Esophagus (tissue), 2 donors: ENCODE data around the gene PALLD. TPM values are rescaled to one million over a fixed set of nuclear protein-coding genes. Genes with fewer than 3 reads are reported as not detected.
"Not testable (repeated sequence)": the region's sequence is repeated elsewhere in the genome, so short reads cannot be mapped to it uniquely, and the experiment has no call there.

Source experiments
- H3K27ac ChIP-seq, 2 donors: one replicate each; pipeline ENCODE4 v1.5.1; 2013; ENCODE audit warnings: low read depth in 2 of 2, mild to moderate bottlenecking in 2 of 2, inconsistent platforms in 1 of 2, low read length in 1 of 2, moderate library complexity in 1 of 2
- H3K27me3 ChIP-seq, 2 donors: one replicate each; pipeline ENCODE4 v1.6.1; 2013; ENCODE audit warnings: low read length in 2 of 2, control low read depth in 1 of 2, mild to moderate bottlenecking in 1 of 2; ENCODE audit not compliant: insufficient read depth in 2 of 2, control insufficient read depth in 1 of 2
- H3K36me3 ChIP-seq, 2 donors: one replicate each; pipeline ENCODE4 v1.6.1; 2013; ENCODE audit warnings: low read length in 1 of 2; ENCODE audit not compliant: control insufficient read depth in 2 of 2, insufficient read depth in 2 of 2
- H3K4me1 ChIP-seq, 2 donors: one replicate each; pipeline ENCODE4 v1.6.1; 2013; ENCODE audit warnings: low read length in 1 of 2; ENCODE audit not compliant: control insufficient read depth in 2 of 2, insufficient read depth in 2 of 2
- H3K4me3 ChIP-seq, 2 donors: one replicate each; pipeline ENCODE4 v1.5.1; 2013; ENCODE audit warnings: low read length in 2 of 2, mild to moderate bottlenecking in 2 of 2, low read depth in 1 of 2, moderate library complexity in 1 of 2
- H3K9me3 ChIP-seq, 2 donors: one replicate each; pipeline ENCODE4 v1.6.1; 2013; ENCODE audit warnings: mild to moderate bottlenecking in 2 of 2, low read depth in 1 of 2, low read length in 1 of 2, moderate library complexity in 1 of 2; ENCODE audit not compliant: control insufficient read depth in 2 of 2, insufficient read depth in 1 of 2
- WGBS, 2 donors: extraction: QIAGEN DNeasy Blood & Tissue Kit; methylation state at CpG; one replicate each; pipeline ENCODE4 v1.1.7; 2013; 5-methylcytosine and 5-hydroxymethylcytosine counted together
- polyA plus RNA-seq, 2 donors: library from polyadenylated mRNA; stranded (reverse); fragments of 200-250 nt; gene quantifications; one replicate each; pipeline ENCODE4 v1.2.3, GENCODE V29; 2013
- donor health status: healthy with polysubstance abuse.
- donor health status: Bipolar disorder and iron deficiency.

Gene PALLD
- polyA plus RNA-seq, 2 donors, result 34.7 to 101 TPM

GRCh38 chr4:168924667-168925066, 427.8 kb downstream of the PALLD start:
- no peaks in the 10 kb centered on the region for H3K9me3 ChIP-seq
- 85 to 90% methylated on average over 2 of the region's 2 CpGs for WGBS, 2 donors
- no peaks in the 10 kb centered on the region for H3K27me3 ChIP-seq
- H3K36me3 ChIP-seq, result peaks cover 8 to 10% of the 10 kb centered on the region in 2 donors
- H3K27ac ChIP-seq, result no peak overlapping the region
- H3K4me3 ChIP-seq, result no peak overlapping the region
- H3K4me1 ChIP-seq, result no peaks in the 10 kb centered on the region

DNA sequence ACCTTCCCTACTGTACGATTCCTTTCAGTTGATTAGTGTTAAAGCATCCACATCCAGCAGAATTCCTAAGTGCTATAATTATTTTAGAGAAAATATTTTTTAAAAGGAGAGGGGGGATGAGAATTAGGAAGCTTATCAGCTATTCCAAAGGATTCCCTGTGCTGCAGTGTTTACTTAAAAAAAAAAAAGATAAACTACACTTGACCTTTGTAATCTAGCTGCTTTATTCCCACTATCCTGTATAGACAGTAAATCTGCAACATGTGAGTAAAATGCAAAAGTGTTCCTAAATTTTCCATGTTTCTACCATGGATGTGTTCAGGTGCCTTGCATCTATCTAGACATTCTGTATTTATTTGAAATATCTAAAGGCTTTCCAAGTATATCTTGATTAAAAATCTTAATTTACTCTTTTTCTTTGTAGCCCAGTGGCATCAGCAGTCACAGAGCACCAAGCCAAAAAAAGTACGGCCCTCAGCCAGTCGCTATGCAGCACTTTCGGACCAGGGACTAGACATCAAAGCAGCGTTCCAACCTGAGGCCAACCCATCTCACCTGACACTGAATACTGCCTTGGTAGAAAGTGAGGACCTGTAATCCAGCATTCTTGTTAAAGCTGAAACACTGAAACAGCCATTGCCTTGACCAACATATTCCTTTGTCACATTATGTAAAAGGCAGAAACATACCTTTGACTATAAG, 429.1 kb downstream of the PALLD start:
- H3K36me3 ChIP-seq, result peaks cover 8 to 12% of the 10 kb centered on the region in 2 donors
- H3K9me3 ChIP-seq, result peaks cover 0 to 3% of the 10 kb centered on the region in 2 donors
- 92% methylated on average over 5 of the region's 5 CpGs for WGBS, 2 donors
- H3K27me3 ChIP-seq, result no peaks in the 10 kb centered on the region
- no peak overlapping the region for H3K27ac ChIP-seq
- H3K4me1 ChIP-seq, result no peaks in the 10 kb centered on the region
- H3K4me3 ChIP-seq, result no peak overlapping the region

DNA sequence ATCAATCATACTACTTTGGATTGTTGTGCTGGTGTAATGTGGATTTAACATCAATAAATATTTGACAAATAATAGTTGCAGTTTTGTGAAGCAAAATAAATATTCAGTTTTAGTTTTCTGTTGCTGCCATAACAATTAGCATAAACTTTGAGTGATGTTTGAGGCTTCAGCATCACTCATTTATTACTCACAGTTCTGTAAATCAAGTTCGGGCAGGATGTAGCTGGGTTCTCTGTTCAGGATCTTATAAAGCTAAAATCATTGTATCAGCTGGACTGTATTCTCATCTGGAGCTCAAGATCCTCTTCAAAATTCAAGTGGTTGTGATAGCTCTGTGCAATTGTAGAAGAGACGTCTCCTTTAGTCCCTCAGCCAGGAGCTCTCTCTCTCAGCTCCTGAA, 431.5 kb downstream of the PALLD start:
- 80 to 91% methylated on average over 2 of the region's 2 CpGs for WGBS, 2 donors
- Histone ChIP-seq H3K4me3 (no peak overlapping the region), H3K36me3 (peaks cover 8% of the 10 kb centered on the region in 2 donors)

DNA sequence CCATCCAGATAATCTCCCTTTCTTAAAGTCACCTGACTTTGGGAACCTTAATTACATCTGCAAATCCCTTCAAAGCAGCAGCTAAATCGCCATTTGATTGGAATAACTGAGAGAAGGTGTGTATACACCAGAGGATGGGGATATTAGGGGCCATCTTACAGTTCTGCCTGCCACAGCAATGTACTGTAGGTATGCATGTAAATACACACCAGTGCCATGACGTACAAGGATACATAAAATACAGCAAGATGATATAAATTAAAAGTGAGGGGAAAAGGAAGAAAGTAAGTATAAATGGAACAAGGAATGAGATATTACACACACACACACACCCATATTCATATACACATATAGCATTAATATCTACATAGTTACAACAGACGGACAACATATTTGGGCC, 432.0 kb downstream of the PALLD start:
- H3K36me3 ChIP-seq, result peaks cover 8% of the 10 kb centered on the region in 2 donors
- no peak overlapping the region for H3K27ac ChIP-seq
- H3K4me1 ChIP-seq, result no peaks in the 10 kb centered on the region
- H3K9me3 ChIP-seq, result peaks cover 0 to 10% of the 10 kb centered on the region in 2 donors
- 91 to 94% methylated on average over 3 of the region's 3 CpGs for WGBS, 2 donors
- H3K4me3 ChIP-seq, result no peak overlapping the region
- no peaks in the 10 kb centered on the region for H3K27me3 ChIP-seq

More for the DNA sequence above, 431.5 kb downstream of the PALLD start:
- H3K27me3 ChIP-seq, result no peaks in the 10 kb centered on the region
- H3K4me1 ChIP-seq, result no peaks in the 10 kb centered on the region
- H3K9me3 ChIP-seq, result peaks cover 0 to 10% of the 10 kb centered on the region in 2 donors
- H3K27ac ChIP-seq, result no peak overlapping the region

GRCh38 chr4:168930413-168931196, 433.8 kb downstream of the PALLD start:
- Histone ChIP-seq H3K4me3 (no peak overlapping the region), H3K27me3 (no peaks in the 10 kb centered on the region), H3K36me3 (peaks cover 6 to 8% of the 10 kb centered on the region in 2 donors), H3K9me3 (peaks cover 2 to 10% of the 10 kb centered on the region in 2 donors), H3K27ac (no peak overlapping the region), H3K4me1 (no peaks in the 10 kb centered on the region)
- WGBS, 2 donors, result 88 to 90% methylated on average over 6 of the region's 6 CpGs

DNA sequence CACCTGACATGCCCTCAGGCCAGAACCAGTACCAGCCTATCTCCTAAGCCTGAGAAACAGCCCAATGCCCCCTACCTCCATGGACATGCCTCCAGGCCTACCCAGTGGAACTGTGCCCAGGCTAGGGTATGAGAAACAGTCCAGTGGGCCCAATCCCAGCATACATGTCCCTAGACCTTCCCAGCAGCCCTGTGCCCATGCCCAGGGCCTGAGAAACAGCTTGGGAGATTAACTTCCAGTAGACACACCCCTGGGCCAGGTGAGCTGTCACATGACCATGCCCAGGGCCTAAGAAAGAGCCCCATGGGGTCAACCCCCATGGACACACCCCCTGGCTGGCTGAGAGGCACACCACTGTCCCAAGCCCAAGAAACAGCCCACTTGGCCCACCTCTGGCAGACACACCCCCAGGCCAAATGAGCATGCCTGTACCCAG, 434.4 kb downstream of the PALLD start:
- Histone ChIP-seq H3K36me3 (peaks cover 4 to 8% of the 10 kb centered on the region in 2 donors), H3K4me1 (no peaks in the 10 kb centered on the region), H3K9me3 (peaks cover 2 to 10% of the 10 kb centered on the region in 2 donors), H3K27me3 (no peaks in the 10 kb centered on the region), H3K27ac (no peak overlapping the region), H3K4me3 (no peak overlapping the region)

DNA sequence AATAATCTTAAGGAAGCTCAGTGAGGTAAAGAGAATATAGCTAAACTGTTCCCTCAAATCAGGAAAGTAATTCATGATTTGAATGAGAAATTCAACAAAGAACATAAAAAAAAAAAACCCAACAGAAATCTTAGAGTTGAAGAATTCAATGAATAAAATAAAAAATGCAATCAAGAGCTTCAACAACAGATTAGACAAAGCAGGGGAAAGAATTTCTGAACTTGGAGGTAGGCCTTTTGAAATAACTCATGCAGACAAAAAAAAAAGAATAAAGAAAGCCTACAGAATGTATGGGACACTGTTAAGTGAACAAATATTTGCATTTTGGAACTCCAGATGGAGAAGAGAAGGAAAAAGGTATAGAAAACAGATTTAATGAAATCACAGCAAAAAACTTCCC, 435.3 kb downstream of the PALLD start:
- peaks cover 3 to 6% of the 10 kb centered on the region in 2 donors for H3K36me3 ChIP-seq
- H3K4me1 ChIP-seq, result no peaks in the 10 kb centered on the region
- H3K27ac ChIP-seq, result no peak overlapping the region
- H3K4me3 ChIP-seq, result no peak overlapping the region
- no peaks in the 10 kb centered on the region for H3K27me3 ChIP-seq
- H3K9me3 ChIP-seq, result peaks cover 2 to 10% of the 10 kb centered on the region in 2 donors

GRCh38 chr4:168933423-168933822, 436.6 kb downstream of the PALLD start:
- Histone ChIP-seq H3K27ac (no peak overlapping the region), H3K4me3 (no peak overlapping the region), H3K27me3 (no peaks in the 10 kb centered on the region), H3K36me3 (peaks cover 3 to 5% of the 10 kb centered on the region in 2 donors), H3K9me3 (peaks cover 2 to 10% of the 10 kb centered on the region in 2 donors), H3K4me1 (no peaks in the 10 kb centered on the region)

DNA sequence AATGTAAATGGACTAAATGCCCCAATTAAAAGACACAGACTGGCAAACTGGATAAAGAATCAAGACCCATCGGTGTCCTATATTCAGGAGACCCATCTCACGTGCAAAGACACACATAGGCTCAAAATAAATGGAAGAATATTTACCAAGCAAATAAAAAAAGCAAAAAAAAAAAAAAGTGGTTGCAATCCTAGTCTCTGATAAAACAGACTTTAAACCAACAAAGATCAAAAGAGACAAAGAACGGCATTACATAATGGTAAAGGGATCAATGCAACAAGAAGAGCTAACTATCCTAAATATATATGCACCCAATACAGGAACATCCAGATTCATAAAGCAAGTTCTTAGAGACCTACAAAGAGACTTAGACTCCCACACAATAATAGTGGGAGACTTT, 440.6 kb downstream of the PALLD start:
- not testable (repeated sequence) for H3K9me3 ChIP-seq, H3K4me1 ChIP-seq, H3K27ac ChIP-seq, H3K4me3 ChIP-seq, H3K27me3 ChIP-seq, H3K36me3 ChIP-seq
- 92 to 98% methylated on average over 3 of the region's 3 CpGs for WGBS, 2 donors

- H3K4me3 ChIP-seq, result no peak overlapping the region
- H3K4me1 ChIP-seq, result no peaks in the 10 kb centered on the region
- WGBS, 2 donors, result 85% methylated on average over 3 of the region's 3 CpGs
- H3K9me3 ChIP-seq, result no peaks in the 10 kb centered on the region
- no peaks in the 10 kb centered on the region for H3K27me3 ChIP-seq
- H3K27ac ChIP-seq, result no peak overlapping the region
- H3K36me3 ChIP-seq, result no peaks in the 10 kb centered on the region
Measured at GRCh38 chr4:168942985-168943384, 446.1 kb downstream of the PALLD start.
